Measurements from ENCODE around the gene ACVR1.

The ACVR1 gene

GRCh38 chr2:157746234-157746950 lies 129.7 kb downstream of the ACVR1 start:
- no peaks in the 10 kb centered on the region for H3K36me3 ChIP-seq

GRCh38 chr2:157744571-157745076 lies 131.5 kb downstream of the ACVR1 start:
- TF ChIP-seq CTCF (IDR thresholded peaks at IDR 0.05; ENCODE audit: low read depth, low read length): no peak
- no peaks in the 10 kb centered on the region for H3K27me3 ChIP-seq (ENCODE audit: insufficient read depth, low read depth, severe bottlenecking)

More at GRCh38 chr2:157746234-157746950, 129.7 kb downstream of the ACVR1 start:
- no peak overlapping the region for H3K4me3 ChIP-seq (ENCODE audit: low read depth, low read length)
- no peaks in the 10 kb centered on the region for H3K9me3 ChIP-seq (ENCODE audit: severe bottlenecking)
- no peak for DNase-seq
- no peak overlapping the region for H3K27ac ChIP-seq
- no peak for TF ChIP-seq CTCF (IDR thresholded peaks at IDR 0.05; ENCODE audit: low read depth, low read length)
- no peaks in the 10 kb centered on the region for H3K27me3 ChIP-seq (ENCODE audit: insufficient read depth, low read depth, severe bottlenecking)

GRCh38 chr2:157743051-157743450 lies 133.1 kb downstream of the ACVR1 start:
- Histone ChIP-seq H3K27me3 (ENCODE audit: insufficient read depth, low read depth, severe bottlenecking) (no peaks in the 10 kb centered on the region), H3K36me3 (no peaks in the 10 kb centered on the region), H3K4me3 (ENCODE audit: low read depth, low read length) (no peak overlapping the region), H3K9me3 (ENCODE audit: severe bottlenecking) (no peaks in the 10 kb centered on the region), H3K27ac (no peak overlapping the region)
- no peak for DNase-seq
- no peak for TF ChIP-seq CTCF (IDR thresholded peaks at IDR 0.05; ENCODE audit: low read depth, low read length)

More at GRCh38 chr2:157744571-157745076, 131.5 kb downstream of the ACVR1 start:
- no peaks in the 10 kb centered on the region for H3K9me3 ChIP-seq (ENCODE audit: severe bottlenecking)
- no peak for DNase-seq
- H3K4me3 ChIP-seq (ENCODE audit: low read depth, low read length): no peak overlapping the region
- no peaks in the 10 kb centered on the region for H3K36me3 ChIP-seq
- H3K27ac ChIP-seq: no peak overlapping the region

GRCh38 chr2:157741819-157742484 lies 134.2 kb downstream of the ACVR1 start:
- no peak overlapping the region for H3K4me3 ChIP-seq (ENCODE audit: low read depth, low read length)
- peaks cover 3% of the 10 kb centered on the region for H3K36me3 ChIP-seq
- no peaks in the 10 kb centered on the region for H3K27me3 ChIP-seq (ENCODE audit: insufficient read depth, low read depth, severe bottlenecking)
- no peaks in the 10 kb centered on the region for H3K9me3 ChIP-seq (ENCODE audit: severe bottlenecking)
- no peak for TF ChIP-seq CTCF (IDR thresholded peaks at IDR 0.05; ENCODE audit: low read depth, low read length)
- DNase-seq: no peak
- no peak overlapping the region for H3K27ac ChIP-seq

GRCh38 chr2:157737656-157738055 lies 138.5 kb downstream of the ACVR1 start:
- Histone ChIP-seq H3K4me3 (ENCODE audit: low read depth, low read length) (no peak overlapping the region), H3K9me3 (ENCODE audit: severe bottlenecking) (no peaks in the 10 kb centered on the region), H3K27me3 (ENCODE audit: insufficient read depth, low read depth, severe bottlenecking) (no peaks in the 10 kb centered on the region), H3K27ac (no peak overlapping the region), H3K36me3 (peaks cover 5% of the 10 kb centered on the region)
- no peak for TF ChIP-seq CTCF (IDR thresholded peaks at IDR 0.05; ENCODE audit: low read depth, low read length)
- DNase-seq: no peak
